ENCODE results near the gene CCDC78.

Gene CCDC78

DNA sequence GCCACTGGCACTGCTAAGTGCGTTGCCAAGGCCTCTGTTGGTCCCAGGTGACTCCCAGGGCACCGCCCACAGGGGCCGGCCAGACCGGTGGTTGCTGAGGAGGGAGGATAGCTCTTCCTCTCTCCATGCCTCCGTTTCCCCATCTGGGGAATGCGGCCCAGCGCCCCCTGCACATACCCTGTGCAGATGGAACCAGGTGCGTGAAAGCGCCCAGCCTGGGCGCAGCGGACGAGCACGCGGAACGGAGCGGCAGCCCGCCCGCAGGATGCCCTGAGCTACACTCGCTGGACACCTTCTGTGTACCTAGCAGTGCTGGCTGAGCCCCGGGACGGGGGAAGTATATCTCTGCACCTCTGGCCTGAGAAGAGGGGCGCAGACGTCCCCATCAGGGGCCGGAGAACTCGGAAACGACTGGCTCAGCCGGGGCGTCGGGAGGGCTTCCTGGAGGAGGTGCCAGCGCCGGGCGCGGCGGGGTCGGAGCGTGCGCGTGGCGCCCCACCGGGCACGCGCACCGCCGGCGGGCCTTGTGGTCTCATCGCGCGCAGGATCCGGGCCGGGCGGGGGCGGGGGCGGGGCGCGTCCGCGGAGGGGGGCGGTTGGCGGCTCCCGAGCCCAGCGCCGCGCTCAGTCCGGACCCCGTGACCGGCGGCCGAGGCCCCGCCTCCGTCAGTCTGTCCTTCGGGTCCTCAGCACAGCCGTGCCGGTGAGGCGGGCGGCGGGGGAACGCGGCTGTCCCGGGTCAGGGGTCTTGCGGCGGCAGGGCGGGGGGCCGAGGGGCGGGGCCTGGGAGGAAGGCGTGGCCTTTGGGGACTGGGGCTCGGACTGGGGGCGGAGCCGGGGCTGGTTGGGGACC lies at the start of gene CCDC78, which contains the start of gene HAGHL:
Gene CCDC78, minus strand, starts transcription at position 6 of the 853 bp plus-strand sequence. CDS start 76 bp downstream, outside the sequence.
Gene HAGHL, plus strand, starts transcription at position 669 of the 853 bp plus-strand sequence. CDS start 404 bp downstream, outside the sequence.
- peak; percentile 83 for DNase-seq

DNA sequence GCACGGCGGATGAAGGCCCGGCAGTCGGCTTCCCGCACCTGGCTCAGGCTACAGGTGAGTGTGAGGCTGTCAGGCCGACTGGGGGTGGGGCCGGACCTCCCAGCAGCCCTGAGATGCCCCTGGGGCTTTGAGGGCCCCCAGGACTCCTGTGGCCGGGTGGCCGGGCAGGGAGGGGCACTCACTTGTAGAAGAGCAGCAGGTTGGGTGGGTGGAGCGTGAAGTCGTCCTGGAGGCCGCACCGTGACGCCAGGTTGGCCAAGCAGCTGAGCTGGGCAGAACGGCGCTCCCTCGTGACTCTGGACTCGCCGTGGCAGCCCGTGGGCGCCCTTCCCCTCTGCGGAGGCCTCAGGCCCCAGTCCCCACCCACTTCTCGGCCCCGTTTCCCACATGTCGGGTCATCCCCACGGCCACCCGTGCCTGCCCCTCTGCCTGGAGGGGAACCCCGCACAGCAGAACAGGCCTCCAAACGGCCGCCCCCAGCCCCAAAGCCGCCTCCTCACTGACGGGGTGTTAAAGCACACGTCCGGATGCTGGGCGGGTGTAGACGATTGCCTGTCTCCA lies 49.1 kb upstream of the CCDC78 start:
- DNase-seq: no peak

DNA sequence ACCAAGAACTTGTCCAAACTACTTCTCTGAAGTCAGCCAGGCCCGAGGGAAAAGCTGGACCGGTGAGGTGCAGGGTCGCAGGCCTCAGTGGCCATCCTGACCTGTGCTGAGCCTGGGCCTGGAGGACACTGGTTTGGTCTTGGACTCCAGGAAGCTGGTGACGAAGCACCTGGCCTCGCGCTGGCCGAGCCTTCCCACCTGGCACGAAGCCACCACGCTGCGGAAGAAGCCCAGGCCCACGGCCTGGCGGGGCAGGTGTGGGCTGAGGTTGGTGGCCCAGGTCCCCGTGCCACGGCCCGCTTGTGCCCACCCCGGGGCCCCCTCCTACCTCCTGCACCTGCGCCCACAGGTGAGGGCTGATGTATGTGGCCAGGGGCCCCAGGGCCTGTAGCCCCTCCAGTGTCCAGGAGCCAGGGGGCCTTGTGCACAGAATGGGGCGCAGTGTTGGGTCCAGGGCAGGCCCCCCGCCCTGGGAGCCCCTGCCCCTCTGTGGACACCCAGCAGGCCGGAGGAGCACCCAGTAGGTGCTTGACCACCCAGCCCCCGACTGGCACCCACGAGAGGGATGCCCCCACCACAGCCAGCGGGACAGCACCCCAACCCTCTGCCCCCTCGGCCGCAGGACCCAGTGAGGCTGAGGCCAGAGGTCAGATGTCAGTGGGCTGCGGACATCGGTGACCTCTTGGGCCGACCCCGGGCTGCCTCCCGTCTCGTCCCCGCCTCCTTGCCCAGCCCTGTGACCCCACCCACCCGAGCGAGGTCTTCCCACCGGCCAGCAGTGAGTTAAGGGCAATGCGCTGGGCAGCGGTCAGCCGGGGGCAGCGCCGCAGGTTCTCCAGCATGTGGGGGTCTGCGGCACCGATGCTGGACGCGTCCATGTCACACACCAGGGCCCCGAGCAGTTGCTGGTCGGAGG lies 48.1 kb upstream of the CCDC78 start:
- DNase-seq: no peak

DNA sequence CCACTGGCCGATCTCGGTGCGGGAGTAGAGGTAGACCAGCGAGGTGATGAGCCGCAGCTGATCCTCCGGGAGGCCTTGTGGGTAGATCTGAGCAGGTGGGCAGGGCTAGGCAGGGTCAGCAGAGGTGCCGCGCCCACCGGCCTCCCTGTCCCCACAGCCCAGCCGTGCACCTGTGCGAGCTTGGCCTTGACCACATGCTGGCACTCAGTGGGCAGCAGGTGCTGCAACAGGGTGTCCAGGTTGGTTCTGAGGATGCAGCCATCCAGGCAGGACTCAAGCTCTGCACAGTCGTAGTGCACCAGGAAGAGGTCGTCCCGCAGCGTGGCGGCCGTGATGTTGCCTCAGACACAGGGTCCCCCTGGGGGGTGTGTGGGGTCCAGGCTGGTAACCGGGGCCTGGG lies 46.7 kb upstream of the CCDC78 start:
- no peak for DNase-seq

GRCh38 chr16:770411-770810 lies 44.2 kb upstream of the CCDC78 start:
- DNase-seq: no peak

DNA sequence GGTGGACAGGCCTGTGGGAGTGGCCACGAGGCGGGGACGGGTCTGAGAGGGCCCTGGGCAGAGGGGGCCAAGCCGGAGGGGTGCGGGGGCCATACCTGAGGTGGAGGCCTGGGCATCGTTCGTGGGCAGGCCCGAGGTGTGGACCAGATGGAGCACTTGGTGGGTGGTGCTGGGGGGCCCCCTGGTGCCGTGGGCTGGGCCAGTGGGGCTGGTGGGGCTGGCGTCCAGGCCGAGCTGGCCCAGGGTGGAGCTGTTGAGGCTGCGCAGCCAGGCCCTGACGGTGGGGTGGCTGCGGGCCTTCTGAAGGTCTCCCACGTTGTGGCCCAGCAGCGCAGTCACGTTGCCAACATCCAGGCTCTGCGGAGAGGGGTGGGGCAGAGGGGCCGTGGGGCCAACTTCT lies 43.7 kb upstream of the CCDC78 start:
- DNase-seq: no peak

GRCh38 chr16:769184-769784 lies 43.0 kb upstream of the CCDC78 start:
- no peak for DNase-seq

DNA sequence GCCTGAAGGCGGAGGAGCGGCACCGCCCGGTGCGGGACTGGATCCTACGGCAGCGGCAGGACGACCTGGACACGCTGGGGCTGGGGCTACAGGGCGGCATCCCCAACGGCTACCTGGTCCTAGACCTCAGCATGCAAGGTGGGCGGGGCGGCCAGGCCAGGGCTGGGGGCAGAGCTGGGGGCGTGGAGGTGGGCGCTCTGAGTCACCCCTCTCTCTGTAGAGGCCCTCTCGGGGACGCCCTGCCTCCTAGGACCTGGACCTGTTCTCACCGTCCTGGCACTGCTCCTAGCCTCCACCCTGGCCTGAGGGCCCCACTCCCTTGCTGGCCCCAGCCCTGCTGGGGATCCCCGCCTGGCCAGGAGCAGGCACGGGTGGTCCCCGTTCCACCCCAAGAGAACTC lies 42.2 kb upstream of the CCDC78 start:
- no peak for DNase-seq

DNA sequence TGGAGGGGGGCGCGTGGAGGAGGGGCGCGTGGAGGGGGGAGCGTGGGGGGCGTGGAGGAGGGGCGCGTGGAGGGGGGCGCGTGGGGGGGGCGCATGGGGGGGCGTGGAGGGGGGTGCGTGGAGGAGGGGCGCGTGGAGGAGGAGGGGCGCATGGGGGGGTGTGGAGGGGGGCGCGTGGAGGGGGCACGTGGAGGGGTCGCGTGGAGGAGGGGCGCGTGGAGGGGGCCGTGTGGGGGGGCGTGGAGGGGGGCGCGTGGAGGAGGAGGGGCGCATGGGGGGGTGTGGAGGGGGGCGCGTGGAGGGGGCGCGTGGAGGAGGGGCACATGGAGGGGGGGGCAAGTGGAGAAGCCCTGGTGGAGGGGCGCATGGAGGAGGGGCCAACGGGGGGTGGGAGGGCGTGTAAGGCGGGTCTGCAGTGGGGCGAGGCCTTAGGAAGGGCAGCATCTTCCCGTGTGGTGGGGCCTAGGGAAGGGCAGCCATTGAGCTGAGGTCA lies 41.5 kb upstream of the CCDC78 start:
- no peak for DNase-seq

DNA sequence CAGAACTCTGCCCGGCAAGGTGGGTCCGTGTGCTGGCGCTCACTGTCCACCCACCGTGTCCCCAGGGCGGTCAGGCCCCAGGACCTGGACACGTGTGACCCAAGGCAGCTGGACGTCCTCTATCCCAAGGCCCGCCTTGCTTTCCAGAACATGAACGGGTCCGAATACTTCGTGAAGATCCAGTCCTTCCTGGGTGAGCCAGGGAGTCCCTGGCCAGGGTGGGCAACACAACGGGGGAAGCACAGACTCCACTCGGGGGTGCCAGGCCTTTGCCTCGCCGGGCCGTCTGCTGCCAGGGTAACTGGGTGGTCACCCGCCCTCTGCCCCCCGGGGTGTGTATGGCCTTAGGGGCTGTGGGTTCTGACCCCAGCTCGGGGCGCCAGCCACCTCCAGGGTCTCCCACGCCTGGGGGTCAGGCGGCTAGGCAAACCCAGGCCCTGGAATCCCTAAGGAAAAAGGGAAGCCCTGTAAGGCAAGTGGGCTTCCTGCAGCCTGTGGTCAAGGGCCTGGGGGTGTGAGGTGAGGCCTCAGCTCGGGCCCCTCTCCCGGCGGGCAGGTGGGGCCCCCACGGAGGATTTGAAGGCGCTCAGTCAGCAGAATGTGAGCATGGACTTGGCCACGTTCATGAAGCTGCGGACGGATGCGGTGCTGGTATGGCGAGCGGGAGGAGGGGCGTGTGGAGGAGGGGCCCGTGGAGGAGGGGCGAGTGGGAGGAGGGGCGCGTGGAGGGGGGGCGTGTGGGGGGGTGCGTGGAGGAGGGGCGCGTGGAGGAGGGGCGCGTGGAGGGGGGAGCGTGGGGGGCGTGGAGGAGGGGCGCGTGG lies 40.8 kb upstream of the CCDC78 start:
- DNase-seq: no peak

DNA sequence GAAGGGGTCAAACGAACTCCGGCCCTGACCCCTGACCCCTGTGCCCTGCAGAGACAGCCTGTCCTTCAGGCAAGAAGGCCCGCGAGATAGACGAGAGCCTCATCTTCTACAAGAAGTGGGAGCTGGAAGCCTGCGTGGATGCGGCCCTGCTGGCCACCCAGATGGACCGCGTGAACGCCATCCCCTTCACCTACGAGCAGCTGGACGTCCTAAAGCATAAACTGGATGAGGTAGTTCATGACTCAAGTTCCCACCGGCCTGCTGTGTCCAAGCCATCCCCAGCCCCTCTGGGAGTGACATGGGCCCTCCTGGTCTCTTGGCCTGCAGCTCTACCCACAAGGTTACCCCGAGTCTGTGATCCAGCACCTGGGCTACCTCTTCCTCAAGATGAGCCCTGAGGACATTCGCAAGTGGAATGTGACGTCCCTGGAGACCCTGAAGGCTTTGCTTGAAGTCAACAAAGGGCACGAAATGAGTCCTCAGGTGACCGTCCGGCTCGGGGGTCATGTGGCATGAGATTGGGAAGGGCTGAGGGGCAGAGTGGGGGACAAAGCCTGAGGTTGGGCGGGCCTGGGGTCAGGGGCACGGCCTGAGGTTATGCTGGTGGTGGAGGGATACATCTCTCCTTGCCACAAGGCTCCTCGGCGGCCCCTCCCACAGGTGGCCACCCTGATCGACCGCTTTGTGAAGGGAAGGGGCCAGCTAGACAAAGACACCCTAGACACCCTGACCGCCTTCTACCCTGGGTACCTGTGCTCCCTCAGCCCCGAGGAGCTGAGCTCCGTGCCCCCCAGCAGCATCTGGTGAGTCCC lies 40.0 kb upstream of the CCDC78 start:
- DNase-seq: no peak

DNA sequence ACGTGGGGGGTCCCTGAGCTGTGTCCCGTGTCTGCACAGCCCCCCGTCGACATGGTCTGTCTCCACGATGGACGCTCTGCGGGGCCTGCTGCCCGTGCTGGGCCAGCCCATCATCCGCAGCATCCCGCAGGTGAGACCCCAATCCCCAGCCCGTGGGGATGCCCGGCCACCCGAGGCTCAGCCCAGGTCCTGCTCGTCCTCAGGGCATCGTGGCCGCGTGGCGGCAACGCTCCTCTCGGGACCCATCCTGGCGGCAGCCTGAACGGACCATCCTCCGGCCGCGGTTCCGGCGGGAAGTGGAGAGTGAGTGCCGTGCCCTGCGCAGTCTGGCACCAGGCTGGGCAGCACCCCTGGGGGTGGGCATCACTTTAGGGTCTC lies 39.2 kb upstream of the CCDC78 start:
- DNase-seq: no peak

GRCh38 chr16:764848-765487 lies 38.7 kb upstream of the CCDC78 start:
- DNase-seq: no peak

DNA sequence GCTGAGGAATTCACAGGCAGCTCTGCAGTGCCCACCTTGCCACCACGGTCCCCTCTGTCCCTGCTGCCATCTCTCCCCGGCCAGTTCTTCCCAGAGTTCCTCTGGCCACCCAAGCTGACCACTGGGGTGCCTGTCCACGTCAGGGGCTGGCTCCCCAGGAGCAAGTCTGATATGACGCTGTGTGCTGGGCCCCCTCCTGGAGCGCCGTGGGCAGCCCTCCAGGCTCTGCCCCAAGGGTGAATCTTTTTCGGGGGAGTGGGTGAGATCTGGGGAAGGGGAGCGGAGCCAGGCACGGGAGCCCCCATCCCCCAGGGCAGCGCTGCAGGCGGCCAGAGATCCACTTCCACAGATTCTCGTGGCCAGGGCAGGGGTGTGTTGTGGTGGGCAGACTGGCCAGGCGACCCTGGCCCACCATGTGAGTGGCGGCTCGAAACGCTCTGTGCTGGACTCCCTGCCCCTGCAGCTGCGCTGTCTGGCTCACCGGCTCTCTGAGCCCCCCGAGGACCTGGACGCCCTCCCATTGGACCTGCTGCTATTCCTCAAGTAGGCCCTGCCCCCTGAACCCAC lies 38.0 kb upstream of the CCDC78 start:
- no peak for DNase-seq

- DNase-seq: no peak
These were observed 37.3 kb upstream of the CCDC78 start for GRCh38 chr16:763369-764183.

DNA sequence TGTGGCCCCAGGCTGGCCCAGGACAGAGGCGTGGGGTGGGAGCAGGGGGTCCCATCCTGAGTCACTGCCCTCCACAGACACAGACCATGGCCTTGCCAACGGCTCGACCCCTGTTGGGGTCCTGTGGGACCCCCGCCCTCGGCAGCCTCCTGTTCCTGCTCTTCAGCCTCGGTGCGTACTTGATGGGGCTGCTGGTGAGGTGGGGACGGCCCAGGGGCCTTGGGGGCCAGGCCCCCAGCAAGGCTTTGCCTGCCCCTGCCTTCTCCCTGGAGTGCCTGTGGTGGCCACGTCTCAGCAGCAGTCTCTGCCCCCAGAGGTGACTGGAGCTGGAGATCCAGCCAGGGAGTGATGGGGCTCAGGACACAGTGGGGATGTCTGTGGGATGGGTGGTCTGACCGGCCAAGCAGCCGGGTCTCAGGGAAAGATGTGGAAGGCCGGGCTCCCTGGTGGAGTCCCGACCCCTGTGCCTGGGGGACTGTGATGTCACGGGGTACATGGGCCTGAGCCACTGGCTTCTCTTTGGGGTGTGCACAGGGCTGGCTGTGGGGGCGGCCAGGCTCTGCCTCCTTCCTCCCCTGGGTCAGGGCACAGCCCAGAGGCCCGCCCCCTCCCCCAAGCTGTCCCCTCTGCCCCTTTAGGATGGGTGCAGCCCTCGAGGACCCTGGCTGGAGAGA lies 36.5 kb upstream of the CCDC78 start:
- DNase-seq: no peak

GRCh38 chr16:761625-762513 lies 35.6 kb upstream of the CCDC78 start:
- no peak for DNase-seq
